CD4-positive, alpha-beta T cell treated with Interleukin-12 subunit alpha and Interleukin-12 subunit beta, for 1 hour (primary cell): ENCODE data around the gene ACSF3.

Experiments used
- DNase-seq: peaks from one replicate; pipeline ENCODE4 v3.0.0-alpha.2; 2020

The ACSF3 gene

GRCh38 chr16:89112377-89113151 is 18.9 kb downstream of the ACSF3 start:
- no peak for DNase-seq

DNA sequence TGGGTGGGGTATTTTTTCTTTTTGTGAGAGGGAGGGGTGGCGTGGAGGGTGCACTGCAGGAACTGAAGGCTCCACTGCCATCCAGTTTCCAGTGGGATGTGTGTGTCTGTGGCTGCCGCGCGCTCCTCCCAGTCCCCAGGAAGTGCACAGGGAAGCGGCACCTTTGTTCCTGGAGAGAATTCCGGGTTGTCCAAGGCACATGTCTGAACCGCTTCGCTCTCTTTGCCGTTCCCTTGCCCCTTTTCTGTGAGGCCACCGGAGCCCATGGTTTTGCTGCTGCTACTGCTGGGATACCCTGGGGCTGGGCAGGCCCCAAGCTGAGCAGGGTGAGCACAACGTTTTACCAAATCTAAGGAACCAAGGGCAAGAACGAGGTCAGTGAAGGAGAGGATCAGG is 19.5 kb downstream of the ACSF3 start:
- DNase-seq, result no peak

DNA sequence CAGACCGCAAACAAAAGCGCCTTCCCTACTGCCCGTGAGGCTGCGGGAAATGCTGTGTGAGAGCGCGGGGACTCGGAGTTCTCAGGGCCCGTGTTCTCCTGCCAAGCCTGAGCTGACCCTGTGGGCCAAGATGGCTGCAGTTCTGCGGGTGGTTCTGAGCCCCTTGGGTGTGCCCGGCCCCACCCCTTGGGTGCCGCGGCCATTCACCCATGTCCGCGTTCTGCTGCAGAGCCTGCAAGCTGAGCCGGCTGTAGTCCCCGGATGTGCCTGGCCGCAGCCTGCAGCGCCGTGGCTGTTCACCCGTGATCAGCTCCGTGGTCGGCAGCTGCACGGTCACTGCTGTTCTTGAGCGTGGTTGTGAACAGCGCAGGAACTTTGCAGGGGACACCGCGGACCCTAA is 20.0 kb downstream of the ACSF3 start:
- DNase-seq, result no peak

- DNase-seq, result peak; percentile 22
Observed at GRCh38 chr16:89114159-89114981, 20.7 kb downstream of the ACSF3 start.

DNA sequence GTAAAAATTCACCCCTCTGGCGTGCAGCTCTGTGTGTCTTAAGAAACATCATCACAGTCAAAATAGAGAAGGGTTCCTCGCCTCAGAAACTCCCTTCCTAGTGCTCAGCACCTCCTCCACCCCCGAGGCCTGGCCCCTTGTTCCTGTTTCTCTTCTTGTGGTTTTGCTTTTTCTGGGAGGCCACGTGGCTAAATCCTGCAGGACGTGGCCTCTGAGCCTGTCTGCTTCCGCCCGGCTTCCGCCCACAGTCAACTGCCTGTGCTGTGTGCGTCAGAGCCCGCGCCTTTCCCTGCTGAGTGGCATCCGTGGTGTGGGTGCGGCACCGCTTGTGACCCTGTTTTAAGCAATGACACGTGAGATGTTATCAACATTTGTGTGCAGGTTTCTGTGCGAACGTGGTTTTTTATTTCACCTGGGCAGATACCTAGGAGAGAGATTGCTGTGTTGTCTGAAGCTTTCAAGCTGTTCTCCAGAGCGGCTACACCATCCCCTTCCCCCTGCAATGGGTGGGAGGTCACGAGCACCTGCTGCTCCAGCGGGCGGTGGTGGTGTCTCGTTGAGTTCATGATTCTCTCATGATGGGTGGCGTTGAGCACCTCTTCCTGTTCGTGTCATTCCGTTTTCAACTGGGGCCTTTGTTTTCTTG is 21.7 kb downstream of the ACSF3 start:
- DNase-seq, result peak; percentile 92

DNA sequence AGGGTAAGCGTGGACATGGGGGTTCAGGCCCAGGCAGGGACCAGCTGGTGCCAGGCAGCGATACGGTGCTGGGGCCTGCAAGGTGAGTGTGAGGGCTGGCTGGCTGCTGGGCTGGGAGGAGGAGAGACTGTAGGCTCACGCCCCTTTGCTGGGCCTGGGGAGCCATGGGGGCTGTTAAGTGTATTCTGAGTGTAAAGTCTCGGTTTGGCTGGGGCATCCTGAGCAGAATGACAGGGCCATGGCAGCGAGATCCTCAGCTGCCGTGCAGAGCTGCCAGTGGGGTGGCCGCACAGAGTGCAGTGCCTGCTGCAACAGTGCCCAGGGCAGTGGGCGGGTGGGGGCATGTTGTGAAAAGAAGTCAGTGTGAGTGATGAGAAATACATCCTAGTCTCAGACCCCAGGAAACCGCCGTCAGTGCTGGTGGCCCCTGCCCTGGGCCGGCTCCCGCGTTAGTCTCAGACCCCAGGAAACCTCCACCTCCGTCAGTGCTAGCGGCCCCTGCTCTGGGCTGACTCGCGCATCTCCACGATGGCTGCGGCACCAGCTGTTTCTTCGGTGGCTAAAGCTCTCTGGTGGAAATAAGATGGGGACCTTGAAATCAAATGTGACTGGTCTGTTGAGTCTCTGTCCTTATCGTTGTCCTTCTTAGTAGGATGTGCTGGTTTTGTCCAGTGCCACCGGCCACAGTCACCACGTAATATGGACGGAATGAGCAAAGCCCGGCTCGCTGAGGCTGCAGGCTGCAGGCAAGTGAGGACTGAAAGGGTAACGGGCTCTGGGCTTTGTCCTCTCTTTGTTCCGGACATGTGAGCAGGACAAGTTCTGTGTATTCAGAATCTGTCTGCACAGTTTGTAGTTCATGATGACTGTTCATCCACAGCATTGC is 22.9 kb downstream of the ACSF3 start:
- DNase-seq, result no peak

DNA sequence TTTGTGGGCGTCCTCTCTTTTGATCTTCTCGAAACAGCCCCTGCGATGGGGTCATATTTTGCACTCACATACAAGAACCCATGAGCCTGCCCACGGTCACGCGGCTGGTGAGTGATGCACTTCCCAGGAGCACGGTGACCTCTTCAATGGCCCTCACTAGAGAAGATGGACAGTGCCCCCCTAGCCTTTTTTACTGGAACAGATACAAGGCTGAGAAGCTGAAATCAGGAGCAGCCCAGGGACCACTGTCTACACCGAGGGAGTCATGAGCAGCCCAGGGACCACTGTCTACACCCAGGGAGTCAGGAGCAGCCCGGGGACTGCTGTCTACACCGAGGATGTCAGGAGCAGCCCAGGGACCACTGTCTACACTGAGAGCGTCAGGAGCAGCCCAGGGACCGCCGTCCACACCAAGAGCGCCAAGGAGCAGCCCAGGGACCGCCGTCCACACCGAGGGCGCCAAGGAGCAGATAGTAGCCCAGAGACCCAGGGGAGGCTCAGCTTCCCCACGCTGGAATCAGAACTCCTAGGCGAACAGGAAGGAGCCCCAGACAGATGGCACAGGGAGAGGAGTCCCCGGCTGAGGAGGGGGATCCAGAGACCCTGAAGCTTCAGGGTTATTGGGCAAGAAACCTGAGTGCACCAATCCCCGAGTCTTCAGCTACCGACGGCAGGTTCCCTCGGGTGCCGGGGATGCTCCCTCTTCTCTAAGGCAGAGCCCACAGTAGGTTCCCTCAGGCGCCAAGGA is 23.7 kb downstream of the ACSF3 start:
- DNase-seq, result no peak

GRCh38 chr16:89117975-89118289 is 24.3 kb downstream of the ACSF3 start:
- DNase-seq, result no peak

DNA sequence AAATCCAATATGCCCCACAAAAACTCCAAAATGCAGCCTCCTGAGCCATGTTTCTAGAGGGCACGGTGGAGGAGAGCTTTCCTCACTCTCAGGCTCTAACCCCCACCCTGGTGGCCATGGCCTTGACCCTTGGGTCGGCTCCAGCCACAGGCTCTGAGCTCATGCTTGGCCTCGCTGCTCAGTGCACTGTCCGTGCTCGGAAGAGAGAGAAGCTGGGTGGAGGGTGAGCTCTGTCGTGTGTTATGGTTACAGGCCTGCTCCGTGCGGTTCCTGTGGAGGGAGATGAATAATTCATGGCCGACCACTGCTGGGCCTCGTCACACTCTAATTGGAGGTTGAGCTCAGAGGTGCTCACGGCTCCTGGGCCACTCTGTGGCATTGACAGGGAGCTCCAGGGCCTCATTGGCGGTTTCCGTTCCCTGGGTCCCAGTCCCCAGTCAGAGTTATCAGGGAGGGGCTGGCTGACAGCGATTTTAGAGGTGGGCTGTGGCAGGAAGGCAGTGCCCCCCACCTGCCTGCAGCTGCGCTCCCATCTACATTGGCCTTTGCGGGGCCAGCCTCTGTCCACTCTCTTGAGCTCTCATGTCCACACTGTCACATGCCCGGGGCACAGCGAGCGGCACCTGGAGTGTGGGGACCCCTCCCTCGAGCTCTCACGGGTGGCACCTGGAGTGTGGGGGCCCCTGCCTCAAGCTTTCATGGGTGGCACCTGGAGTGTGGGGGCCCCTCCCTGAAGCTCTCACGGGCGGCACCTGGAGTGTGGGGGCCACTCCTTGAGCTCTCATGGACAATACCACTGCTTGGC is 24.9 kb downstream of the ACSF3 start:
- no peak for DNase-seq

DNA sequence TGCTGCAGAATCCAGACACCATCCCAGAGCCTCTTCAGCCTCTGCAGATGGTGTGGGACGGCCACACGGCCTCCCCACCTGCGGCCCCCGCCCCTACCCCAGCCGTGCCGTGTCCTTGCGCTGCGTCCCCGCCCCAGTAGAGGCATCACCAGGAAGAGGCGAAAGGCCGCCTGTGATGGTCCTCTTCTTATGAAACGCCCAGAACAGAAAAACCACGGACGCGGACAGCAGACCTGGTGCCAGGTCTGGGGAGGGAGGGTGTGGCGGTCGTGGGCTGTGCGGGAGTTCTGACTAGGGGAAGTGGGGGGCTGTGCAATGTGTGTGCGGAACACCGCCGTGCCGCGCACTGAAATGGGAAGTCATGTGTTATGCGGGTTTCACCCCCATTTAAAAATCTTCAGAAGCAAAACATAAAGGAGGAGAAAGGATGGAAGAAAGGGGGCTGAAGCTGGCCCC is 25.5 kb downstream of the ACSF3 start:
- no peak for DNase-seq

- DNase-seq, result no peak
Observed at GRCh38 chr16:89119661-89120141, 26.0 kb downstream of the ACSF3 start.

DNA sequence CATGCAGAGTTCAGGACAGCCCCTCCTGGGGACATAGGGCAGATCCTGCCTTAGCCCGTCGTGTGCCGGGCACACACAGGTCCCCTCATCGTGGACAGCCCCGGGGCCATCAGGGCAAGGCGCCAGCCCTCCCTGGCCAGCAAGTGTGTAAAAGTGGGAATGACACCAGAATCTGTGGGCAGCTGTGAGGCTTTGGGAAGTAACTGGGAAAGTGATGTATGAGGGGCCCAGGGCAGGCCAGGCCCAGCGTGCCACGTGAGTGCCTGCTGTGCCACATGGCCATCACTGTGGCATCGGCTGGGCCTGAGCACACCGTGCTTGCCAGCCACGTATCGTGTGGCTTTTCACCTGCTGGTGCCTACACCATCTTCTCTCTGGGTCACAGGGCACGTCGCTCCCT is 26.6 kb downstream of the ACSF3 start:
- DNase-seq, result no peak

GRCh38 chr16:89120921-89121351 is 27.3 kb downstream of the ACSF3 start:
- DNase-seq, result no peak

- no peak for DNase-seq
Observed at GRCh38 chr16:89121691-89122321, 28.2 kb downstream of the ACSF3 start.

DNA sequence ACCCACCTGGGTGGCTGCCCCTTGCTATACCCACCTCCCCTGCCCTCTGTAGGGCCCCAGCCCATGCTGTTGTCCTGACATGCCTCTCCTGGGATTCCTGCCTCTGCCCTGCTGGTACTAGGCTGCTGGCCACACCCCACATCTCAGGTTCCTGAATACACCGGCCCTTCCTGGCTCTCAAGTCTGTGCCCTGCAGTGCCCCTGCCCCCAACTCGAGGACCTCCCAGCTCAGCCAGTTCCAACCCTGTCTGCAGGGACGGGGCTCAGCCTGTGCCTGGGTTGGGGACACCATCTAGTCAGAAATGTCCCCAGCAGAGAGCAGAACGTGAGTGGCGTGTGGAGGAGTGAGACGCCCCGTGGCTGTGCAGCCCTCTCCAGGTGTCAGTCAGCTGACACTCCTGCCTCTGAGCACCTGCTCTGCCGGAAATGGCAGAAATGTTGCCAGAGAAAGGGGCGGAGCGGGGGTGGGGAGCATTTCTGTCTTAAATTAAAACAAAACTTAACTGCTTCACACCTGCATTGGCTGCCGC is 28.7 kb downstream of the ACSF3 start:
- DNase-seq, result peak; percentile 72

- DNase-seq, result no peak
Observed at GRCh38 chr16:89123001-89123830, 29.6 kb downstream of the ACSF3 start.

DNA sequence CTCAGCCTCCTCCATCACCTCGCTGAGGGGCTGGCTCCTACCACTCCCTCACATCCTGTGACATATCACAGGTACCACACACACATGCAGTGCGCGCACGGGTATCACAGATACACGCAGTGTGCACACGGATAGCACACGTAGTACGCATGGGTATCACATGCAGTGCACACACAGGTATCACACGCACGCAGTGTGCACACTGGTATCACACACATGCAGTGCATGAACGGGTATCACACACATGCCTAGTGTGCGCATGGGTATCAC is 30.1 kb downstream of the ACSF3 start:
- DNase-seq, result no peak

GRCh38 chr16:89129378-89129777 is 35.7 kb downstream of the ACSF3 start:
- DNase-seq, result no peak

DNA sequence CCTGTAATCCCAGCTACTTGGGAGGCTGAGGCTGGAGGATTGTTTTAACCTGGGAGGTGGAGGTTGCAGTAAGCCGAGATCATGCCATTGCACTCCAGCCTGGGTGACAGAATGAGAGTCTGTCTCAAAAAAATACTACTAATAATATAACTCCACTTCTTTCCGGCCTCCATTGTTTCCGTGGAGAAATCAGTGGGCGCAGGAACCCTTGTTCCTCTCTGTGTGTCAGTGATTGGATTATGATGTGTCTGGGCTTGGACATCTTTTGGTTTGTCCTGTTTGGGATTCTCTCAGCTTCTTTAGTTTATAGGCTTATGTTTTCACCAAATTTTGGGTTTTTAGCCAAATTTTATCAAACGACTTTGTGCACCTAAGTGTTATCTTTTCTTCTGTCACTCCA is 36.8 kb downstream of the ACSF3 start:
- no peak for DNase-seq

DNA sequence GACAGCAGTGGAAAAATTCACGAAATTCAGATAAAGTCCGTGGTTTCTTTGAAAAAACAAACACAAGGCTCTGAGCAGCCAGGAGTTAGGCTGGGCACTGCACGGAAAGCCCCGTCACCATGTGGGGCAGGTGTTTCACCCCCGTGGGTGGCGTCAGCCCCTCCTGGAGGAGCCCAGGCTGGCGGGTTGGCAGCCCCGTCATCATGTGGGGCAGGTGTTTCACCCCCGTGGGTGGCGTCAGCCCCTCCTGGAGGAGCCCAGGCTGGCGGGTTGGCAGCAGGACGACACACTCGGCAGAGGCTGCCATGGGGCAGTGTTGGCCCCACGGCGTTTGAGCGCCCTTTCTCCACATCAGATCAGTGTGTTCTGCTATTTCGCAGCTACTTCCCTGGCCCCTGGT is 38.1 kb downstream of the ACSF3 start:
- no peak for DNase-seq
